Esophagus squamous epithelium (tissue), 5 donors: ENCODE data around the gene SLC23A3. TPM values are rescaled to one million over a fixed set of nuclear protein-coding genes. Genes with fewer than 3 reads are reported as not detected.

Source experiments
- DNase-seq: peaks from one replicate; lab custom pipeline; 2025; lab: John Stamatoyannopoulos, UW
- H3K27ac ChIP-seq, 4 donors: fragments of 200-600 bp; sonication (generic); one replicate each; pipeline ENCODE4 v1.5.1; 2016 to 2019; ENCODE audit warnings: mild to moderate bottlenecking in 1 of 4
- H3K27me3 ChIP-seq, 4 donors: fragments of 200-600 bp; sonication (generic); 1 replicate in 3 of 4; 2 replicates in 1 of 4; pipeline versions ENCODE4 v1.5.1 to v1.6.0; 2017 to 2021; ENCODE audit warnings: antibody characterized with exemption in 1 of 4
- H3K36me3 ChIP-seq, 3 donors: fragments of 200-600 bp; sonication (generic); one replicate each; pipeline ENCODE4 v1.5.1; 2016 to 2019
- H3K4me1 ChIP-seq, 3 donors: fragments of 200-600 bp; sonication (generic); one replicate each; pipeline ENCODE4 v1.5.1; 2017 to 2019
- H3K4me3 ChIP-seq, 4 donors: fragments of 200-600 bp; sonication (generic); 1 replicate in 3 of 4; 2 replicates in 1 of 4; pipeline ENCODE4 v1.5.1; 2016 to 2019; ENCODE audit warnings: mild to moderate bottlenecking in 2 of 4, moderate library complexity in 1 of 4
- H3K9me3 ChIP-seq, 3 donors: fragments of 200-600 bp; sonication (generic); one replicate each; pipeline ENCODE4 v1.5.1; 2016 to 2019
- CTCF ChIP-seq, 6 experiments: fragments of 450-650 bp in 4 of 6; fragments of 200-600 bp in 2 of 6; sonication (generic) in 2 of 6; IDR thresholded peaks; one replicate each; pipeline ENCODE4 v1.5.1; 2016 to 2019; ENCODE audit warnings: antibody characterized with exemption in 6 of 6, mild to moderate bottlenecking in 4 of 6, moderate library complexity in 4 of 6
- POLR2A ChIP-seq, 4 donors: fragments of 450-650 bp; IDR thresholded peaks; one replicate each; pipeline ENCODE4 v1.6.1; 2017; ENCODE audit warnings: antibody characterized with exemption in 4 of 4, mild to moderate bottlenecking in 4 of 4, moderate library complexity in 3 of 4
- WGBS, 2 donors: methylation state at CpG; one replicate each; pipeline ENCODE4 v1.1.5; 2018; 5-methylcytosine and 5-hydroxymethylcytosine counted together
- intact Hi-C: fragments of 100-400 bp; cut with DNase I; formaldehyde crosslinking; loops from one replicate; pipeline ENCODE4 v1.15.0; 2022
- total RNA-seq, 4 donors: library from RNA; depleted of rRNA; stranded (reverse); fragments of >200 nt; gene quantifications; one replicate each; pipeline ENCODE4 v1.1.0, GENCODE V29; 2016
- donor health status: DM: yes; HTN: yes; CAD: no.

SLC23A3 gene
- total RNA-seq, 4 donors from 2014 or later: 0.82 to 1.7 (median 1.3) TPM

GRCh38 chr2:219119422-219120043, 50.3 kb downstream of the SLC23A3 start:
- Histone ChIP-seq H3K27ac (no peak overlapping the region), H3K9me3 (no peaks in the 10 kb centered on the region), H3K4me3 (no peak overlapping the region), H3K4me1 (peaks cover 0 to 37% (median 10%) of the 10 kb centered on the region in 3 donors), H3K27me3 (no peaks in the 10 kb centered on the region), H3K36me3 (no peaks in the 10 kb centered on the region)
- intact Hi-C loops: no loop called here
- WGBS, 2 donors: 49 to 62% methylated on average over 6 to 7 of the region's 7 CpGs
- no peak for DNase-seq
- no peak for TF ChIP-seq POLR2A (IDR thresholded peaks at IDR 0.05)
- TF ChIP-seq CTCF (IDR thresholded peaks at IDR 0.05): peak; percentile 48 to 70 (median 58)

- Histone ChIP-seq H3K4me3 (no peak overlapping the region), H3K27me3 (no peaks in the 10 kb centered on the region), H3K36me3 (no peaks in the 10 kb centered on the region), H3K9me3 (no peaks in the 10 kb centered on the region), H3K4me1 (peaks cover 0 to 37% (median 10%) of the 10 kb centered on the region in 3 donors), H3K27ac (no peak overlapping the region)
- WGBS, 2 donors: 73 to 81% methylated on average over 7 to 8 of the region's 12 CpGs
- intact Hi-C loops: no loop called here
- no peak for TF ChIP-seq CTCF (IDR thresholded peaks at IDR 0.05)
- no peak for DNase-seq
These were observed 51.3 kb downstream of the SLC23A3 start for GRCh38 chr2:219118504-219118903.

GRCh38 chr2:219116776-219117646, 52.8 kb downstream of the SLC23A3 start:
- no peak for DNase-seq
- TF ChIP-seq CTCF (IDR thresholded peaks at IDR 0.05) (peak in 1 of 6 experiments; percentile 8), POLR2A (IDR thresholded peaks at IDR 0.05) (no peak)
- intact Hi-C loops: no loop called here
- Histone ChIP-seq H3K27ac (no peak overlapping the region), H3K4me3 (no peak overlapping the region), H3K9me3 (no peaks in the 10 kb centered on the region), H3K4me1 (peaks cover 0 to 22% (median 6%) of the 10 kb centered on the region in 3 donors), H3K36me3 (no peaks in the 10 kb centered on the region), H3K27me3 (no peaks in the 10 kb centered on the region)
- WGBS, 2 donors: 67 to 68% methylated on average over 5 to 8 of the region's 8 CpGs

- Histone ChIP-seq H3K27ac (no peak overlapping the region), H3K9me3 (no peaks in the 10 kb centered on the region), H3K4me3 (no peak overlapping the region), H3K27me3 (no peaks in the 10 kb centered on the region), H3K4me1 (peaks cover 0 to 13% (median 7%) of the 10 kb centered on the region in 3 donors), H3K36me3 (no peaks in the 10 kb centered on the region)
- no peak for DNase-seq
- TF ChIP-seq CTCF (IDR thresholded peaks at IDR 0.05): no peak
- no peak for TF ChIP-seq POLR2A (IDR thresholded peaks at IDR 0.05)
- intact Hi-C loops: no loop called here
- 65 to 80% methylated on average over 9 of the region's 9 CpGs for WGBS, 2 donors
These were observed 57.0 kb downstream of the SLC23A3 start for GRCh38 chr2:219112651-219113338.
